AG08396 (cell line): Measurements from ENCODE around the gene C16orf96.

Experiments used
- DNase-seq: peaks from one replicate; pipeline ENCODE4 v3.0.0; 2012; ENCODE audit warnings: low spot score, mixed read lengths

The C16orf96 gene

DNA sequence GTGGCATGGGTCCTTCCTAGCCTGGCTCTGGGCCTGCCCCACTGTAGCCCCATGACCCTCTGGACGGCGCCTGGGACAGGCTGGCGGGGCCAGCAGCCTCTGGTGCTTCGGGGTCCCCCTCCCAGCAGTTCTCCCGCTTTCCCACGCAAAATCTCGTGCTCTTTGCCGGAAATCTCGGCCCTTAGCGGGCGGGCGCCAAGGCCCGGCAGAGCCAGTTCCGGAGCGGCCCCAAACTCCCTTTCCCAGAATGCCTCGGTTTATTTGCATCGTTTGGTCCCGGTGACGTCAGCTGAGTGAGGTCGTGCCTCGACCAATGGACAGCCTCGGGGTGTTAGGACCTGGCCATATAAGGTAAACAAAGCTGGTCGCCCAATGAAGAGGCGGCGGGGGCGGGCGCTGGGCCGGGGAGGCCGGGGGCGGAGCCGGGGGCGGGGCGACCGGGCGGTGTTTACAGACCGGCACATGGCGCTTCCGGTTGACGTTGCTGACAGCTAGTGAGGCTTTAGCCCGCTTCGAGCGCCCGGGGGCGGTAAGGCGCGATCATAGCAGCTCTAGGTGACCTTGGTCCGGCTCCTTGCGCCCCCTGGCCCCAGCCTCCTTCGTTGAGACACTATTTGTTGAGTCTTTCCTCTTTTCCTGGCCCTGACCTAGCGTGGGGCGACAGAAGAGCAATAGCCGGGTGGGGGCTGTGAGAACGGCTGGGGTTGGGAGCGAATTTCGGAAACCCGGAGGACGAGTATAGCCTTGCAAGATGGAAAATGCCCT, 60.1 kb downstream of the C16orf96 start:
- peak; percentile 99 for DNase-seq

DNA sequence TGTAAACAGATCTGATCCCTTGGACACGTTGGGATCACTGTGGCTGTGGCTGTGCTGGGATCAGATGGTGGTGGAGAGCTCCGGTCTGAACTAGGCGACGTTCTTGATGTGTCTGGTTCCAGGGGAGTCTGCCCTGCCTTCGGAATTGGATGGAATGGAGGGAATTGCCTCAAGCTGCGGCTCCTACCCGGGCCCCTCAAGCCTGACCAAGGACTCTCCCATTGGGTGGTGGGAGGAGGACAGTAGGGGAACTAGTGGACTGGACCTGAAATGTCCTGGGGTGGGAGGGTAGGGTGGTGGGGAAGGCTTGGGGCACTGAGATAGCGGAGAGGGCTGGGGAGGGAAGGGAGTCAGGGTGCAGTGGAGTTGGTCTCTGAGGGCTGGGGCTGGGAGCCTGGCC, 61.7 kb downstream of the C16orf96 start:
- no peak for DNase-seq

DNA sequence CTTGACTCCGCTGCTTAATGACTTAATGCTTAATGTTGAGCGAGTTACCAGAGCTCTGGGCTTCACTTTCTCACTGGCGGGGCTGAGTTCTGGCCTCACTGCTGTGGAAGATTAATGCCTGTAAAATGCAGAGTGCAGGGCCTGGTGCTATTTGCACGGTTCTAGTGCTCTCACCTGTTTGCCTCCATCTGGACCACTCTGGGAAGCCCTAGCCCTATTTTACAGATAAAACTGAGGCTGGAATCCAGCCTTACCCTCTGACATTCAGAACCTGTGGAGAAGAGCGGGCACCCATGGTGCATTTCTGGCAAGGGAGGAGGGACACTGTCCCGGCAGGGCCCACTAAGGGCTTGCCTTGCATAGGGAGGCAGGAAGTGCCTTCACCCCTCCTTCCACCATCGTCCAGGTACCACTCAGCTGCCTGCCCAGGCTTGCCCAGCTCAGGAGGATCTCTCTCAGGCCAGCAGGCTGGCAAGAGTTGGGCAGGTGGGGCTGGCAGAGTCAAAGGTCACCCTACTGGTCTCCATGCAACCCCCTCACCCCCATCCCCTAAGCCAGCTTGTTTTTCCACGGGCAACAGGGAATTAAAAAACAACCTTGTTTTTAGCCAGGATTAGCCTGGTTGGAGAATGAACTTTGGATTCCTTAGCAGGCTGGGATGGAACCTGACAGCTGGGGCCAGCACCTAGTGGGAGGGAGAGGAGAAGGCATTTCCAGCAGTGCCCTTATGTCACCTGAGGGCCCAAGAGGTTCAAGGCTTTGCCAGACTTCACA, 62.7 kb downstream of the C16orf96 start:
- DNase-seq = no peak

DNA sequence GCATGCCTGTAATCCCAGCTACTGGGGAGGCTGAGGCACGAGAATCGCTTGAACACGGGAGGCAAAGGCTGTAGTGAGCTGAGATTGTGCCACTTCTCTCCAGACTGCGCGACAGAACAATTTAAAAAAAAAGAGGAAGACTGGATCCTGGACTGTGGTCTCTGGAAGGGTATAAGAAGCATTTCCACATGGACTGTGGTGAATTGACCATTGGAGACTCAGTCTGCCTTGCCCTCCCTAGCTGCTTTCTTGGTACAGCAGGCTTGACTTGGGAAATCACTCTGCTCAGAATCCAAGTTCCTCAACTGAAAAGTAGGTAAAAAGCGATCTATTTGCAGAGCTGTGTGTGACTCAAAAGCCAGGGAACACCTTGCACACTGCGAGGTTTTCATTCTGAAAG, 67.5 kb downstream of the C16orf96 start:
- DNase-seq = no peak

DNA sequence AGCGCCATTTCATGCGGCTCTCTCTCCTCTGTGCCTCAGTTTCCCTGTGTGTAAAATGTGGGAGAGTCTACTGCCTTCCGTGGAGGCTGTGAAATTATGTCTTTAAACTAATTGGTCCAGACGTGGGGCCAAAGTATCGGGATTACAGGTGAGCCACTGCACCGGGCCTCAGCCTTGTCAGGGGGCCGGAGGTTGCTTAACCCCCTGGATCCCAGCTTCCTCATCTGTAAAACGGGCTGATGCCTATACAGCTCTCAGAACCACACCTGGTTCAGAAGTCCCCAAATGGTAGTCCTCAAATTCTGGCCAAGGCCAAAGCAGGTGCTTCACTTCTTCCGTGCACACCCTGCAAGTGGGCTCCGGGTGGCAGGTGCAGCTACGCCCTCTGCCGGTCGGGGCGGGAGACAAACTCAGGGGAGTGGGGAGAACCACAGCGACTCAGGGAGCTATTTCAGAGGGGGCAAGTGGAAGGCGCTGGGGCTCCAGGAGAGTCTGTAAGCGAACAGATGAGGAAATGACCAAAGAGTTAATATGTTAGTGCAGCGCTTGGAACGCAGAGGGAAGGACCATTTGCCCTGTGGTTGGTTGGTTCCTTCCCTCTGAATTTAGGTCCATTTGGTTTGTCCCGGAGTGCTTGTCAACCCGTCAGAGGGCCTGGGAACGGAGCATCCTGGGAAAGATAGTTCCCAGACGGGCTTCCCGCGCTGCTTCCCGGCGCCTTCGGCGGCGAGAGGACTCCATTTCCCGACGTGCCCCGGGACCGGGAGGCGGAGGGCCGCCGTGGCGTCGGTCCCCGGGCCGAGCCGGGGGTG, 68.1 kb downstream of the C16orf96 start, which contains the start of gene MGRN1:
Gene MGRN1 (plus strand): TSS at position 812 of the 812 bp plus-strand sequence. CDS start 135 bp downstream, outside the sequence.
- peak; percentile 97 for DNase-seq

DNA sequence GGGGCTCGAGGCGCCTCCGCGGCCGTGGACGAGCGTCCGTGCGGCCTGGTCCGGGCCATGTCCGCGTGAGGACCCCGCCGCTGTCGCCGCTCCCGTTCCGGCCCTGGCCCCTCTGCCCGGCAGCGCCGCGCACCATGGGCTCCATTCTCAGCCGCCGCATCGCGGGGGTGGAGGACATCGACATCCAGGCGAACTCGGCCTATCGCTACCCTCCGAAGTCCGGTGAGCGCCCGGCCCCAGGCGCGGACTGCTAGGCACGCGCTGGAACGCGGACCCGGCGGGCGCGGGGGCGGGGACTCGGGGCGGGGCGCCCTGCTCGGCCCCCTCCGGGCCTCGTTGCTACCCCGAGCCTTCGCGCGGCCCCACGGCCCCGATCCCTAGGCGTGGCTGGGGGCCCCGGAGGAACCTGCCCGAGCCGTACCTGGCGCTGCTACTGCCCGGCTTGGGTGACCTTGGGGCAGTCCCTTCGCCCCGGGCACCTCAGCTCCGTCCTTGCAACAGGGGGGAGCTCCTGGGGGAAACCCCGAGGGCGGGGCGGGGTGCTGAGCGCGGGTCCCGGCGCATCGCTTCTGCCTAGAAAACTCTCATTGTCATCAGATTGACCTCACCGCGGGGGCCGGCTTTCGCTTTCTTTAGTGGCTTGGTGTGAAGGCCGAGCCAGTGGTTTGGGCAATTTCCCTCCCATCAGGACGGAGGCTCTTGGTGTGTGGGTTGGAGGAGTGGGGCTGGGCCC, 68.9 kb downstream of the C16orf96 start:
- peak; percentile 67 for DNase-seq

DNA sequence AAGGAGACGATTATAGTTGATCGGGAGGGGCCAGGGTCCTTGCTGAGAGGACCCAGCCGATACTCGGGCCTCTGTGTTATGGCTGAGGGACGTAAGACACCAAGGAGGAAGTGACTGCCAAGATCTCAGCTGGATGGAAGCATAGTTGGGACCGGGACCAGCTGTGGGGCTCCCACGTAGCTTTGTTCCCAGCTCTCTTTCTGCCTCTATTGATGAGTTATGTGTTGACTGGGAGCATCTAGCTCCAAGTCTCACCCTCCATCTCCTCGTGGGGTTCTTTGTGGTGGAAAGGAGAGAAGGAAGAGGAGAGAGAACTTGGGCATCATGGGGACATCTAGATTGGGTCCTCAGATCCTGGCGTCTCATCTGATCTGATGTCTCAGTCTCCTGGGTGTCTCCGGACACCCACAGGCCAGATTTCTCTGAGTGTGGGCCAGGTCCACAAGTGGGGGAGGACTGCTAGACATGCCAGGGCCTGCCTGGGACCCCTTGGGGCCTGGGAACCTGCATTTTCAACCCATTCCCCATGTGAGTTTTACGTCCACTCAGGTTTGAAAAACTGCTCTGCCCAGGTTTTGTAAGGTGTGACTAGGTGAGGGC, 69.5 kb downstream of the C16orf96 start:
- no peak for DNase-seq

DNA sequence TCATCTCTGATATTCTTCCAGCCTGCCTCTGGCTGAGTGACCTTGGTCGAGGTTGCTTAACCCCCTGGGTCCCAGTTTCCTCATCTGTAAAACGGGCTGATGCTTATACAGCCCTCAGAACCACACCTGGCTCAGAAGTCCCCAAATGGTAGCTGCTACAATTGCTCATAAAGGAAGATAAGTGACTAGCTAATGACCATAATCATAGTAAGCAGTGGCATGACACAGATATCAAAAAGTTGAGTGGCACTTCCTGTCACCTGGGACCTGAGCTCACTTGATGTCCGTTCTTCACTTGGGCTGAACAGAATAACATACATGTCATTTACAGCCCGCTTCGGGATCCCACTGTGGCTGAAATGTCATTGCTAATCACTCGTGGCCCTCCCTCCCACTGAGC, 70.3 kb downstream of the C16orf96 start:
- no peak for DNase-seq

DNA sequence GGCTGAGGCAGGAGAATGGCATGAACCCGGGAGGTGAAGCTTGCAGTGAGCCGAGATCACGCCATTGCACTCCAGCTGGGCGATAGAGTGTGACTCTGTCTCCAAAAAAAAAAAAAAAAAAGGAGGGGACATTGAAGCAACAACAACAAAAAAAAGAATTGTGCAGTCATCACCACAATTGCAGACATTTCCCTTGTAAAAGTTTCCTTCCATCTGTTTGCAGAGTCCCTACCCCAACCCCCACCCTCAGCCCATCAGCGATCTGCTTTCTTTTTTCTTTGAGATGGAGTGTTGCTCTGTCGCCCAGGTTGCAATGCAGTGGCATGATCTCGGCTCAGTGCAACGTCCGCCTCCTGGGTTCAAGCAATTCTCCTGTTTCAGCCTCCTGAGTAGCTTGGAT, 72.1 kb downstream of the C16orf96 start:
- DNase-seq = no peak

DNA sequence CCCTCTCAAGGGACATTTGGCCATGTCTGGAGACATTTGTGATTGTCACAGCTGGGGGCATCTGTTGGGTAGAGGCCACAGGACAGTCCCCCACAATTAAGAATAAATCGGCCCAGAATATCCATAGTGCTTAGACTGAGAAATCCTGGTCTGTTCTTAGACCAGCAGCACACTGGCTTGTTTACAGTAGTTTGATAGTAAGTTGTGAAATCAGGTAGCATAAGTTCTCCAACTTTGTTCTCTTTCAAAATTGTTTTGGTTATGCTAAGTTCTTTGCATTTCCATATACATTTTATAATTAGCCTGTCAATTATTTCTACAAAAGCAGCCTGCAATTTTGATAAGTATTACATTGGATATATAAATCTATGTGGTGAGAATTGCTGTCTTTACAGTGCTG, 75.3 kb downstream of the C16orf96 start:
- DNase-seq = no peak

DNA sequence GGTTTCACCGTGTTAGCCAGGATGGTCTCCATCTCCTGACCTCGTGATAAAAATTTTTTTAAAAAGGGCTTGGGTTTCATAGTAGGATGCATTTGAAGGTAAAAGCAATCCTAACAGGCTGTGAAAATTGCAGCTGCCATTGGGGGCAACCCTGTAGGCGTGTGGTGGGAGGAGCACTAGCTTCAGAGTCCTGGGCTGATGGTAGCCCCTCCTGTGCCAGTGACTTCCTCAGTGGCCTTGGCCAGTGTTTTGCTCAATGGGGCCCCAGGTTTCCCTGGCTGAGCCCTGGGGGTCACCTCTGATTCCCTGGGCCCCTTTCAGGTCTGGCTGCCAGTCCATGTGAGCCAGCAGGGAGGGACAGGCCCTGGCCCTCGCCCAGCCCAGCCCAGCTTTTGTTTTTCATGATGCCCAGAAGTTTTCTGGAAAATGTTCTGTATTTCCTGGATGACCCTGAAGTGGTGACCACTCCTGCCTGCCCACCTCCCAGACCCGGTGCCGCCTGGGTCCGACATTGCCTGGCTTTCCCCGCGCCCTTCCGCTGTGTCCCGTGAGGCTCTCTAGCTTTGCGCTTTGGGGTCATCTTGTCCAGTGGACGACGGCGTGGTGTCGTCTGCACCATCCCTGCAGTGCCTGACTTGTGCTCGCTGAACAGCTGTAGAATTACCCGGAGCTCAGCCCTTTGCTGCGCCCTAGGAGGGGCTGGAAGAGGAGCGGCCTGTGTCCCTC, 77.9 kb downstream of the C16orf96 start:
- DNase-seq = no peak

DNA sequence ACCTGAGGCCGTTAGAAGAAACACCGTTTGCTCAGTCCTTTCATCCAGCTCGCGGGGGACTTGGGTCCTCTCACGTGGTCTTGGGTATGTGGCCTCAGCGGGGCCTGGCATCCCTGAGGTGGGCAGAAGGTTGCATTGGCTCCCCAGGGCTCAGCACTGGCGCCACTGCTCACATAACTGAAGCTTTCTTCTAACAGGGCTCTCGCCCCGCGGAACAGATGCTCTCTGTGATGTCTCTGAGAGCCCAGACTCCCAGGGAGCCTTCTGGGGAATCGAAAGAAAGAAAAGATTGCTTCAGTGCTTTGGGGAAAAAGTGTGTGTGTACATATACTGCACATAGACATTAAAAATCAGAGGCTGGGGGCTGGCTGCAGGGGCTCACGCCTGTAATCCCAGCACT, 78.6 kb downstream of the C16orf96 start:
- no peak for DNase-seq

DNA sequence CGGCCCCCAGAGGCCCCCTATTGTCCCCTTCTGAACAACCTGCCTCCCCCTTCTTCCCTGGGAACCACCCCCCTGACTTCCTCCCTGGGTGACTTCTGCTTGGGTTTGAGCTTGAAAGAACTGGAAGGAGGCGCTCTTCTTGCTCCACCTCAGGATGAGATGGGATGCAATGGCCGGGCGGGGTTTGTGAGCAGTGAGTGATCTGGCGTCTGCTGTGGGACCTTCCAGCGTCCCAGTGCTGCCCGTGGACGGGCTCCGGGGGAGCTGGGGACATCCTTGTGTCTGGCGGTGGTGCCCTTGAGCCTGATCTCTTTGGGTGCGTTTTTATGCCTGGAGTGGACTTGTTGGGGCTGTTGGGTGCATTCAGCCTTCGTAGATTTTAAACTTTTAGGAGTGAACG, 80.1 kb downstream of the C16orf96 start:
- DNase-seq = no peak

DNA sequence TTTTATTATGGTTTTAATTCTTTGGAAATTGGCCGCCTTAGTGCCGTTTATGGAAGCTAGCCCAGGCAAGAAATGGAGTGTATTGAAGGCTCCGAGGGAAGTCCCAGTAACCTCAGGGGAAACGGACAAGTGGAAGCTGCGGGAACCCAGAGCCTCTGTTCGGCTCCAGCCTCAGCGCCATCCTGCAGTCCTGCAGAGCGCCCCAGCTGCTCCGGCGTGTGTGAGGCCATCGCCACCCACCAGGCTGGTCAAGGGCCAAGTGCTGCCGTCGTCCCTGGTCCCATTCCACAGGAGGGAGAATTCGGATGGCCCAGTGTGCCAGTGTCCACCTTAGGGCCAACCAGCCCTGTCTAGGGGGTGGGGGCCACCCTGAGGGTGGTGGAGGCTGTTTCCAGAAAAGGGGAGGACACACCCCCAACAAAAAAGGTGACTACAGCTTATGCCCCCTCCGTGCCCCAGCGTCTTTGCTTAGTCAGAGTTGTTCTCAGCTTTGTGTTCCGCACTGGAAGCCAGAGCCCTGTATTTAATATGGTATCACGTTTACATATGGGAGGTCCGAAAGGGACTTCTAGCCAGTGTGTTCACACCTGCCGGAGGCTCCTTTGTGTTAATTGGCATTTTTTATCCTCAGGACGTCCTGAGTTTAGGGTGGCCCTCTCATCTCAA, 81.5 kb downstream of the C16orf96 start:
- no peak for DNase-seq

DNA sequence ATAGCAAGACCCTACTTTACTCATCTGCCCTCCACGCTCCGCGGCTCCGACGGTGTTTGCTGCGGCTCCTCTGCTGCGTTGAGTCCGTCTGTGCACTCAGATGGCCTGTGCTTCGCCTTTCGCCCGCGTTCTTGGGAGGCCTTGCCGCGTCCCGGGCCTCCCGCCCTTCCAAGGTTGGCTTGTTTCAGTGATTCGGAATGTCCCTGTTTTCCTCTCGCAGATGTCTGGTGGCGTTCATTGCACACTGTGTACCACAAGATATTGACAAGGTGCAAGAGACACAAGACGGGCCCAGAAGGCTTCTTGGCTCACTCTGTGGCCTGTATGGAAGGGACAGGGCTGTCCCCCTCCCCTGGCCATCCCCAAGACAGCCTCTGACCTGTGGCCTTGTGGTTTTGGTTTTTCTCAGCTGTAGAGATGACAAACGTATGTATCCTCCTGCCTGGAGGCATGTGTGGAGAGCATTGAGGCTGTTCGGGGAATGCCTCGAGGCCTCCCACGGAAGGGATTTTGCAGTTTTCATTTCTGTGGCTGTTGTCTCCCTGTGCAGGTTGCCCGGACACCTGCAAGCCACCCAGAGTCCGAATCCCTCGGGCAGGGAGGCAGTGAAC, 83.9 kb downstream of the C16orf96 start:
- no peak for DNase-seq

DNA sequence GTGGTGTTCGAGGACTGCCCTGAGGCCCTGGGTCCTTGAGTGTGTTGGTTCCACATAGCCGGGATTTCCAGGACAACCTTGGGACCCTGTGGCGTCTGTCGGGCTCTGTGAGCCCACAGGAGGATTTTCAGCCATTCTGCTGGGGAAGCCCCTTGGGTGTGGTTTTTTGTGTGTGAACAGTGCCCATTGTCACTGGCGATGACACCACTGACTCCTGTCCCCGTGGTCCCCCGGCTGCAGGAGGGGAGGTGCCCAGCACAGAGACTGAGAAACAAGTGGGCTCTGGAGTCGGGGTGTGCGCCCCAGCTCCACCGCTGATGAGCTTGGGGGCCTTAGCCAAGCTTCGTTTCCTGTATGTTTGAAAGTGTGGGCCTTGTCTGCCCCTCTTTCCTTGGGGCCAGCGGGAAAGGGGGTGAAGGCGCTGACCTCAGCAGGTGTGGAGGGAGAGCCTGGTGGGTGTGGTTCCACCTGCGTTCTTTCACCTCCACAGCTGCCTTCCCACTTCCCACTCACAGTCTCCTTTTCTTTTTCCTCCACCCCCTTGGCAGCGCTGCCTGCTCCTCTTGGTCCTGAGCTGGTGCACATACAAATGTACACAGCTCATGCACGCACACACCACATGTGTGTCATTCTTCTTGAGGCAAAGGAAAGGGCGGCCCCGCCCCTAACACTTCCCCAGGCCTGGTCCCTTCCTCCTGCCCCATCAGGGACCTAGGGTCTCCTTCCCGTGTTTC, 84.6 kb downstream of the C16orf96 start:
- no peak for DNase-seq

DNA sequence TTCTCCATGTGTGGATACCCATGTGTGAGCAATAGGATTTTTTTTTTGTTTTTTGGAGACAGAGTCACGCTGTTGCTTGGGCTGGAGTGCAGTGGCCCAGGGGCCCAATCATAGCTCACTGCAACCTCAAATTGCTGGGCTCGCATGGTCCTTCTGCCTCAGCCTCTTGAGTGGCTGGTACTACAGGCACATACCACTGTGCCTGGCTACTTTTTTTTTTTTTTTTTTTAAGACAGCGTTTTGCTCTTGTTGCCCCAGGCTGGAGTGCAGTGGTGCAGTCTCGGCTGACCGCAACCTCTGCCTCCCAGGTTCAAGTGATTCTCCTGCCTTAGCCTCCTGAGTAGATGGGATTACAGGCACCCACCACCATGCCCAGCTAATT, 85.2 kb downstream of the C16orf96 start:
- DNase-seq = no peak

DNA sequence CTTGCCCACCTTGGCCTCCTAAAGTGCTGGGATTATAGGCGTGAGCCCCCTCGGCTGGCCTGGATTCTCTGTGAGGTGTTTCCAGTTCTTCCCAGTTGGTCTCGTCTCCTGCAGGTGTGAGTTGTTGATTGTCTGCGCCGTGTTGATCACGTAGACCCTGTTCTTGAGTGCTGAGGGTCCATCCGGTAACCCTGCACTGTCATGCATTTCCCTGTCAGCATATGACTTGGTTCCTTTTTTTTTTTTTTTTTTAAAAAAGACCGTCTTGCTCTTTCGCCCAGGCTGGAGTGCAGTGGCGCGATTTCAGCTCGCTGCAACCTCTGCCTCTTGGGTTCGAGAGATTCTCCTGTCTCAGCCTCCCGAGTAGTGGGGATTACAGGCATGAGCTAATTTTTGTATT, 85.8 kb downstream of the C16orf96 start:
- DNase-seq = no peak
